ENCODE data around the gene ZCWPW2.

ZCWPW2 gene

DNA sequence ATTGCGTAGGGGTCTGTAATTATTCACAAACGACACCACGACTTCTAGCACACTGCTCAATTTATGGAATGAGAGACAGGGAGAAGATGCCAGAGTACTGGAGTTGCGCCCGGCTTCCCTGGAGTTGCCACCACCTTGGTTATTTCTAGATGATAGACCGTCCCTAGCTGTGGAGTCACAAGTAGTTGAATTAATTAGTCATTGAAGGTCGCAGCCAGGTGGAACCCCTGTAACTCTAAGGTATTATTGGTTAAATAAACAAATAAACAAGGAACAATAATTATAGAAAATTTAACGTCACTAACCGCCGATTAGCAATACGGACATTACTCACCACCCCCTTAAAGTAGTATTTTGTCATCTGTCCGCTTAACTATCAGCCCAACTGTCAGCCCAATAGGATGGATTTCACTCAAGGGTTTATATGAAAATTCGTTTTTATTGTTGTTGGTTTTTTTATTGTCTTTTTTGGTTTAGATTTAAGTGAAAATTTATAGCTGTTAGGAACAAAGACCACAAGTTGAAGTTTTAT, 1.0 kb downstream of the ZCWPW2 start:
- DNase-seq (ENCODE audit: low read depth, low spot score) = no peak

GRCh38 chr3:28376424-28376823, 27.9 kb downstream of the ZCWPW2 start:
- DNase-seq (ENCODE audit: low read depth, low spot score) = no peak

DNA sequence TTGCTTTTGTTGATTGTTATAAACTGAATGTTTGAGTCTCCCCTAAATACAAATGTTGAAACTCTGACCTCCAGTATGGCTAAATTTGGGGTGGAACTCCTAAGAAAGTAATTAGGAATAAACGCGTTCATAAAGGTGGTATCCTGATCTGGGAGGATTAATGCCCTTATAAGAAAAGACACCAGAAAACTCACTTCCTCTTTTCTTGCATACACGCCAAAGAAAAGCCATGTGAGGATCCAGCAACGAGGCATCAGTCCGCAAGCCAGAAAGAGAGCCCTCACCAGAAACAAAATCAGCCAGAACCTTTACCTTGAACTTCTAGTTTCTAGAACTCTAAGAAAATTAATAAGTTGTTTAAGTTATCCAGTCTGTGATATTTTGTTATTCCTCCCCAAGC, 37.5 kb downstream of the ZCWPW2 start:
- DNase-seq (ENCODE audit: low read depth, low spot score) = no peak

- DNase-seq (ENCODE audit: low read depth, low spot score) = no peak
Observed at GRCh38 chr3:28388978-28389377, 40.5 kb downstream of the ZCWPW2 start.

- no peak for DNase-seq (ENCODE audit: low read depth, low spot score)
Observed at GRCh38 chr3:28399206-28399605, 50.7 kb downstream of the ZCWPW2 start.

- DNase-seq (ENCODE audit: low read depth, low spot score) = no peak
Observed at GRCh38 chr3:28406241-28406640, 57.7 kb downstream of the ZCWPW2 start.

DNA sequence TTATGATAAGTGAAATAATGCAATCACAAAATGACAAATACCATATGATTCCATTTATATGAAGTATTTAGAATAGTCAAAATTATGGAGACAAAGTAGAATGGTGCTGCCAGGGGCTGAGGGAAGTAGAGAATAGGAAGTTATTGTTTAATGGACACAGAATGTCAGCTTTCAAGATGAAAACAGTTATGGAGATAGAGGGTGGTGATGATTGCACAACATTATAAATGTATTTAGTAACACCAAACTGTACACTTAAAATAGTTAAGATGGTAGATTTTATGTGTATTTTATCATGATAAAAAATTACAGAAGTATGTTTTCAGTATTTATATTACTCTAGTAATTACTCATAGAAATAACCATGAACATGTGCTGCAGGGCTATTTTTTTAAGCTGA, 100.9 kb downstream of the ZCWPW2 start:
- no peak for DNase-seq (ENCODE audit: low read depth, low spot score)

DNA sequence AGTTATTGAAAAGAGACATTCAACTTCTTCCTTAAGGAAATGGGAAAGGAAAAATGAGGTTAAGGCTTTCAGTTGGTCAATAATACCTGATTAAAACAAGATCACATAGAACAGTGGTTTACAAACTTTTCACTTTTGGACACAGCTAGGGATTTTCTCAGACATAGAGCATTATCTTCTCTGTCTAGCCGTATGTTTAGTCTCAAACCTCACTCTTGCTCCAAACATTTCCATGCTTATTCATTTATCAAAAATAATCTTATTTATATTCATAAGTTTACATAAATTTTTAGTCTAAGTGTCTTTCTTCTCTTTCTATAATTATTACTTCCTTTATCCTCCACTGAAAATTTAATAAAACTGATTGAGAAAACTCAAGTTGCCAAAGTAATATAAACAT, 114.3 kb downstream of the ZCWPW2 start:
- DNase-seq (ENCODE audit: low read depth, low spot score) = no peak

DNA sequence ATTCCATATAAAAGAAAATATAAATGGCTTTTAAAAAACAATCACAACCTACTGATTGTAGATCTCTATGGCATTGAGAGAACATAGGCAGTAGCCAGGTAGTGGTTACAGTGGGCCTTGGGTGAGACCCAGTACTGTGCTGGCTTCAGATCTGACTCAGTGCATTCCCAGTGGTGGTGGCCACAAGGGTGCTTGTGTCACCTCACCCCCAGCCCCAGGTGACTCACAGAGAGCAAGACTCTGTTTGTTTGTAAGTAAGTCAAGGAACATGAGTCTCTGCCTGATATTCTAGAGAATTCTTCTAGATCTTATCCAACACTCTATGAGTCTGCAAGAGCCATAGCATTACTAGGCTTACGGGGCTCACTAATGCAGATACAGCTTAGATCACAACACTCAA, 118.9 kb downstream of the ZCWPW2 start:
- DNase-seq (ENCODE audit: low read depth, low spot score) = no peak

DNA sequence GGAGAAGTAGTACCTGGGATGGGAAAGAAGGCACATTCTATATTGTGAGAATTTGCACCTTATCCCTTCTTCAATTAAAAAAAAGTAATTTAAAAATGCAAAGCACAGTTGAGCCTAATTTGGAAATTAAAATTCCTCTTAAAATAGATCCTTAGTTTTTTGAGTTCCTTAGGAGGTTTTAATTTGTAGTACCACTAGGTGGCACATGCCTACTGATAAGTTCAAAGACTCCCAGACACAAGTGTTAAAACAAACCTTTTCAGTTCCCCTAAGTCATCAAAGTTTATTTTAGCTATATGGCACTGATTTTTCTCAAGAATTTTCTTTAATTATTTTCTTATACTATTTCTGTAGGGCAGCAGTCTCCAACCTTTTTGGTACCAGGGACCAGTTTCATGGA, 127.7 kb downstream of the ZCWPW2 start:
- DNase-seq (ENCODE audit: low read depth, low spot score) = no peak

GRCh38 chr3:28476764-28477163, 128.2 kb downstream of the ZCWPW2 start:
- no peak for DNase-seq (ENCODE audit: low read depth, low spot score)

DNA sequence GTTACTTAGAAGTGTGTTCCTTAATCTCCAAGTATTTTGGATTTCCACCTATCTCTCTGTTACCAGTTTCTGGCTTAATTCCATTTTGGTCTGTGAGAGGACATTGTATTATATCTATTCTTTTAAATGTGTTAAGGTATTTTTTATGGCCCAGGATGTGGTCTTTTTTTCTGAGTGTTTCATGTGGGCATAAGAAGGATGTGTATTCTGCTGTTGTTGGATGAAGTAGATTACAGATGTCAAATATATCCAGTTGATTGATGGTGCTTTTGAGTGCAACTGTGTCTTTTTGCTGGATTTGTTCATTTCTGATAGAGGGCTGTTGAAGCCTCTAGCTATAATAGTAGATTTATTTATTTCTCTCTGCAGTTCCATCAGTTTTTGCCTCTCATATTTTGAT, 136.6 kb downstream of the ZCWPW2 start:
- no peak for DNase-seq (ENCODE audit: low read depth, low spot score)

DNA sequence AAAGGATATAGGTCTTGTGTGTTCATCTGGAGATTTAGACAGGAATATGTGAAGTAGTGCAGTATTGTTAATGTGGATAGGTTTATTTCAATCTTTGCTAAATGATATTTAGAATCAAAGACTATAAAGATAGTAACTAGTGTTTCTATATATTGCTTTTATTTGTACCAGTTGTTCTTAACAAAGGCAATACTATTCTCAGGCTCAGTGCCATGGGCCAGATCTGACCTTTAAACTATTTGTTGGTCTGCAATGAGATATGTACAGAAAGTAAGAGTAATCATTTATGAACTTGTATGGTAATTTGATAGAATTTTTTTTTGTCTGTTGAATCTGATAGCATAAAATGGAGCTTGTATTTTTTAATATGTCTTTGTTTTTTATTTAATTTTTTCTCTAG, 146.8 kb downstream of the ZCWPW2 start:
- no peak for DNase-seq (ENCODE audit: low read depth, low spot score)

DNA sequence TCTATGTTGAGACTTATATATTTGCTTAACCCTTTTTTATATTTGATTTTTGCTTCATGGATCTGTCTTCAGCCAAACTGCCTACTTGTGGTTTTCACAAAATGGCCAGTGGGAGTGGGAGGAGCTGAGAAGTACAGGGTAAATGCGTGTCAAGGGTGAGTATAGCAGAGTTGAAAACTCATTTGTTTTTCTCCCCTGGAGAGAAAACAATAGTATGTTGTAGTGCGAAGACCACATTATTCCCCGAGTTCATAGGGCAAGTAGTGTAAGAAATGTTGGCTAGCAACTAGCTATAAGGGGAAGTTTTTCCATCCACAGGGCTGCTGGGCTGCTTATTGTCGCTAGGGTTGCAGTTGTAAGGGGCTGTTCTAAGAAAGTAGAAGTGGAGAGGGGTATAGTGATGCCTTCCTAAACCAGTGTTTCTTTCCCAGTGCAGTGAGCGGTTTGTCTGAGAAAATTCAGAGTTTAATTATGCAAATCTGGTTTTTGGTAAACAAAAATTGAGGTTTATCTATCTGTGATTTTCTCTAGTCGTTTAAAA, 153.9 kb downstream of the ZCWPW2 start:
- no peak for DNase-seq (ENCODE audit: low read depth, low spot score)

DNA sequence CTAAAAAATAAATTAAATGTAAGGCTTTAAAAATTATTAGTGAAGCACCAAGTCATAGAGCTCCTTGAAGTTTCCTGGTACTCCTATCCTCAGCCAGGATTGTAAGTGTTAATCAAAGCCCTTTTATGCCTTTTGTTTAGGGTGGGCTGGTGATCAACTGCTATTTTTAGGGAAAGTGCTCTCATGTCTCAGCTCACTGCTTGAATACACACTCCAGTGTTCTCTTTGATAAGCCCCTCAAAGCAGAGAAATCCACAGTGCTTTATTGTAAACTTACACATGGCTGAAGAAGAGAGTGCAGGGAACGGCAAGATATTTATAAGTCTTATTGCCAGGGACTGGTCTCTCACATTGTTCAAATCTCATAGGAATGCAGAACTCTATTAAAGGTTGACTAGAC, 156.5 kb downstream of the ZCWPW2 start:
- DNase-seq (ENCODE audit: low read depth, low spot score) = no peak

DNA sequence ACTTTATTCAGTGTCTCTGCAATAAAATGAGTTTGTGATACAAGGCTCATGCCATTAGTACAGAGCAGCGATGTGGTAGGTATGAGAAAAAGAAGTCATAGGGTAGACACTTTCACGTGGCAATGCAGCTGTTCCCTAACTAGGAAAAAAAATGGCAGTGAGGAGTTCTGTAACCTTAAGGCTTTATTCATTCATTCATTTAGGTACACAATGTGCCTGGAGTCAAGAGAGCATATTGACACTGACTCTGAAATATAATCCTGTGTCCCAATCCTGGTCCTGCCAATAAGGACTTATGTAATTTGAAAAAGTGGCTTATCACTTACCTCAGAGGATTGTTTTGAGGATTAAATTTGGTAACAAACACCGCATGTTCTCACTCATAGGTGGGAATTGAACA, 173.1 kb downstream of the ZCWPW2 start:
- DNase-seq (ENCODE audit: low read depth, low spot score) = no peak

DNA sequence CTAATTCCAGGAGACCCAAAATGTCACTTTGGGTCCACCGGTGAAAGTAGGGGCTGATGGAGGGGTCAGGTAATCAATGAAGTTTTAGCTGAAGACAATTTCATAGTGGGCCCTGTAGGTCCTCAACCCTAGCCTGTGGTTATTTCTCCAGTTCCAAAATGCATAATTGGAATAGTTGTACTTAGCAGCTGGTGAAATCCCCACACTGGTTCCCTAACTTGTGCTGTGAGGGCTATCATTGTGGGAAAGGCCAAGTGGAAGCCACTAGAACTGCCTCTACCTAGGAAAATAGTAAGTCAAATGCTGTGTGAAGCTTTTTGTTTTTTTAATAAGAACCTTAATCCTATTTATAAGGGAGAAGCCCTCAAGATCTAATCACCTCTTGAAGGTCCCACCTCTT, 193.8 kb downstream of the ZCWPW2 start:
- no peak for DNase-seq (ENCODE audit: low read depth, low spot score)

DNA sequence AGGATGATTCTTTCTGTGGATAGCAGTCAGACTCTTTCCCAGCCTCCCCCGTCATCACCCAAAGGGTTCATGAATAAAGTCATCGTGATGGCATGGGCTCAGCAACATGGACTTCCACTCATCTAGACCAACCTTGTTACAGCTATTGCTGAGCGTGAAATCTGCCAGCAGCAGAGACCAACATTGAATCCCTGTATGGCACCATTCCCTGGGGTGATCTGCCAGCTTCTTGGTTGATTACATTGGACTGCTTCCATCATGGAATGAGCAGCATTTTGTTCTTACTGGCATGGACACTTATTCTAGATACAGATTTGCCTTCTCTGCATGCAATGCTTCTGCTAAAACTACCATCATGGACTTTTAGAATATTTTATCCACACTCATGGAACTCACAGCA, 195.7 kb downstream of the ZCWPW2 start:
- no peak for DNase-seq (ENCODE audit: low read depth, low spot score)

DNA sequence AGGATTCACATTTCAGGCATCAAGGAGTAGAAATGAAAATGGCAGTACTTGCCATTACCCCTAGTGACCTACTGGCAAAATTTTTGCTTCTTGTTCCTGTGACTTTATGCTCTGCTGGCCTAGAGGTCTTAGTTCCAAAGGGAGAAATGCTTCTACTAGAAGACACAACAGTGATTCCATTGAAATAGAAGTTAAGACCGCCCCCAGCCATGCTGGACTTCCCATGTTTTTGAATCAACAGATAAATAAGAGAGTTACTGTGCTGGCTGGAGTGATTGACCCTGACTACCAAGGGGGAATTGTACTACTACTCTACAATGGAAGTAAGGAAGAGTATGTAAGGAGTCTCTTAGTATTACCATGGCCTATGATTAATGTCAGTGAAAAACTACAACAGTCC, 196.3 kb downstream of the ZCWPW2 start:
- no peak for DNase-seq (ENCODE audit: low read depth, low spot score)

DNA sequence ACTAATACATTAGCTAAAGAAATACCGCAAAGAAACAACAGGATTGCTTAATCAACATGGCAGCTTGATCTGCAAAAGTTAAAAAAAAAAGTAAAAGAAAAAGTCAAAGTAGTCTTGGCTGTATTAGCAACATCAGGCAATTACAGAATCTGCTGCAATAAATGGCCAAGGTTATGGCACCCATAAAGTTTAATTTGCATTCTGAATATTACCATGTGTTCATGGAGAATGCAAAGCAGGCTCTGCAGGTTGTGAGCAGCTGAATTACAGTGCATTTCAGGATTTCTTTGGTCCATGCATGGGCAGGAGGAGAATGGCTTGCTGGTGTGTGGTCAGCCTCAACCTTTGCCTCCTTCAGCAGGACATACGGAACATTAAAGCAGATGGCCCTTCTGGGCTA, 199.2 kb downstream of the ZCWPW2 start:
- DNase-seq (ENCODE audit: low read depth, low spot score) = no peak

GRCh38 chr3:28553175-28553574, 204.7 kb downstream of the ZCWPW2 start:
- DNase-seq (ENCODE audit: low read depth, low spot score) = no peak

- DNase-seq (ENCODE audit: low read depth, low spot score) = no peak
Observed at GRCh38 chr3:28556195-28556594, 207.7 kb downstream of the ZCWPW2 start.

DNA sequence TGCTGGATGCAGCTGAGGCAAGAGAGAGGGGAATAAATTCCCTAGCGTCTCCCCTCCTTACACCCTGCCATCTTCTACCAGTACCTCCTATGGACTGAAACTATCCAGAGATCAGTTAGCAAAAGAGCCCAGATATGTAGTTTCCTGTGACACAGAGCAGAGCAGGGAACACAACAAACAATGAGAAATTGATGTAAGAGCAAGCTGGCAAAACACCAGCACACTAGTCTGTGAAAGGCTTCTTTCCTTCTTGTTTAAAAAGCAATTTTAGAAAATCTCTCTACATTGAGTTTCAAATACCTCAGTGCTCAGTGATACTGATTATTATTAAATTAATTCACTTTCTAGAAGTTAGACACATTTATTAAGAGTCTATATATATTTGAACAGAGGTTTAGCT, 215.7 kb downstream of the ZCWPW2 start:
- DNase-seq (ENCODE audit: low read depth, low spot score) = no peak

- DNase-seq (ENCODE audit: low read depth, low spot score) = no peak
Observed at GRCh38 chr3:28569357-28569756, 220.8 kb downstream of the ZCWPW2 start.

All from brain pericyte (primary cell).